IMR-90 (cell line): Measurements from ENCODE around the gene ALDH2. TPM values are rescaled to one million over a fixed set of nuclear protein-coding genes. Genes with fewer than 3 reads are reported as not detected.

Source experiments
- ATAC-seq: fragments of 200-7000 bp; cut with Tn5 transposase; 2 replicates; pipeline ENCODE4 v1.9.1; 2020; ENCODE audit warnings: low read depth, mild to moderate bottlenecking, moderate library complexity
- BruUV-seq: library from RNA; stranded (reverse); fragments of 400-500 nt; replicated peaks from 2 replicates; lab custom pipeline; 2021; lab: Mats Ljungman, UMichigan
- CTCF ChIA-PET: fragments of 300-600 bp; formaldehyde crosslinking; extraction: SDS; loops from one replicate; lab custom pipeline; 2021; ENCODE audit warnings: antibody characterized with exemption; lab: Yijun Ruan, JAX
- POLR2A ChIA-PET: fragments of 300-600 bp; sonication (Branson Sonifier 250); formaldehyde crosslinking; loops from one replicate; lab custom pipeline; 2022; ENCODE audit warnings: antibody characterized with exemption; ENCODE audit not compliant: unreplicated experiment; lab: Charles Lee
- DNase-seq: peaks from one replicate; pipeline ENCODE4 v3.0.0; 2013
- H2AFZ ChIP-seq: replicated peaks from 2 replicates; pipeline ENCODE3; 2013; ENCODE audit warnings: low read length, mild to moderate bottlenecking; ENCODE audit not compliant: poor library complexity
- H2AK5ac ChIP-seq: 2 replicates; pipeline ENCODE4 v1.6.1; 2013; ENCODE audit warnings: low read depth, low read length, inconsistent platforms
- H2AK9ac ChIP-seq: replicated peaks from 2 replicates; pipeline ENCODE3; 2013; ENCODE audit warnings: mild to moderate bottlenecking, low read depth, low read length, moderate library complexity; ENCODE audit not compliant: poor library complexity
- H2BK120ac ChIP-seq: 2 replicates; pipeline ENCODE4 v1.6.1; 2013; ENCODE audit warnings: low read depth, low read length, inconsistent platforms
- H2BK15ac ChIP-seq: 3 replicates; pipeline ENCODE4 v1.6.1; 2013; ENCODE audit warnings: low read depth, low read length, inconsistent platforms
- H2BK20ac ChIP-seq: 2 replicates; pipeline ENCODE4 v1.6.1; 2013; ENCODE audit warnings: low read depth, mild to moderate bottlenecking, inconsistent platforms, low read length, moderate library complexity
- H2BK5ac ChIP-seq: 2 replicates; pipeline ENCODE4 v1.6.1; 2013; ENCODE audit warnings: mild to moderate bottlenecking, low read depth, low read length, inconsistent platforms; ENCODE audit not compliant: poor library complexity, severe bottlenecking
- H3K14ac ChIP-seq: replicated peaks from 2 replicates; pipeline ENCODE4 v1.6.1; 2013; ENCODE audit warnings: low read depth, low read length, inconsistent platforms
- H3K18ac ChIP-seq: 2 replicates; pipeline ENCODE4 v1.6.1; 2013; ENCODE audit warnings: low read depth, low read length, control low read depth
- H3K23ac ChIP-seq: 2 replicates; pipeline ENCODE4 v1.6.1; 2013; ENCODE audit warnings: low read depth, low read length, inconsistent platforms
- H3K27ac ChIP-seq: 2 replicates; pipeline ENCODE4 v1.5.1; 2013; ENCODE audit warnings: mild to moderate bottlenecking, control low read depth, low read length; ENCODE audit not compliant: insufficient read depth
- H3K27me3 ChIP-seq: 2 replicates; pipeline ENCODE4 v1.6.1; 2013; ENCODE audit warnings: low read length; ENCODE audit not compliant: control insufficient read depth, insufficient read depth
- H3K36me3 ChIP-seq: 2 replicates; pipeline ENCODE4 v1.6.1; 2013; ENCODE audit warnings: low read length, mixed read lengths; ENCODE audit not compliant: control insufficient read depth, insufficient read depth
- H3K4ac ChIP-seq: 2 replicates; pipeline ENCODE4 v1.6.1; 2013; ENCODE audit warnings: low read depth, low read length, inconsistent platforms
- H3K4me1 ChIP-seq: 2 replicates; pipeline ENCODE4 v1.6.1; 2013; ENCODE audit warnings: low read length, mixed read lengths; ENCODE audit not compliant: control insufficient read depth, insufficient read depth
- H3K4me2 ChIP-seq: 2 replicates; pipeline ENCODE4 v1.6.1; 2013; ENCODE audit warnings: low read depth, mild to moderate bottlenecking, control low read depth, low read length, moderate library complexity
- H3K4me3 ChIP-seq: 2 replicates; pipeline ENCODE4 v1.5.1; 2013; ENCODE audit warnings: low read depth, mild to moderate bottlenecking, control low read depth, low read length, moderate library complexity; ENCODE audit not compliant: insufficient read depth
- H3K56ac ChIP-seq: 2 replicates; pipeline ENCODE4 v1.6.1; 2013; ENCODE audit warnings: low read length, inconsistent platforms; ENCODE audit not compliant: insufficient read depth; ENCODE audit errors: extremely low read depth
- H3K79me1 ChIP-seq, 2 experiments: 2 replicates each; pipeline ENCODE4 v1.6.1; 2013; ENCODE audit warnings: low read length in 2 of 2, inconsistent platforms in 1 of 2, low read depth in 1 of 2
- H3K9ac ChIP-seq: 2 replicates; pipeline ENCODE4 v1.6.1; 2013; ENCODE audit warnings: low read depth, low read length, control low read depth
- H3K9me1 ChIP-seq: 2 replicates; pipeline ENCODE4 v1.6.1; 2013; ENCODE audit warnings: low read length, inconsistent platforms; ENCODE audit not compliant: insufficient read depth
- H3K9me3 ChIP-seq: 2 replicates; pipeline ENCODE4 v1.6.1; 2013; ENCODE audit warnings: low read length; ENCODE audit not compliant: control insufficient read depth, insufficient read depth
- H4K20me1 ChIP-seq: 2 replicates; pipeline ENCODE4 v1.6.1; 2013; ENCODE audit warnings: low read length, inconsistent platforms; ENCODE audit not compliant: insufficient read depth
- H4K5ac ChIP-seq: 2 replicates; pipeline ENCODE4 v1.6.1; 2013; ENCODE audit warnings: mild to moderate bottlenecking, low read depth, low read length, control low read depth
- H4K8ac ChIP-seq, 2 experiments: 2 replicates each; pipeline ENCODE4 v1.6.1; 2013; ENCODE audit warnings: low read depth in 2 of 2, low read length in 2 of 2, control low read depth in 1 of 2, inconsistent platforms in 1 of 2
- H4K91ac ChIP-seq: 2 replicates; pipeline ENCODE4 v1.6.1; 2013; ENCODE audit warnings: low read depth, low read length, inconsistent platforms; ENCODE audit not compliant: insufficient read depth
- CEBPB ChIP-seq: IDR thresholded peaks from 2 replicates; pipeline ENCODE4 v1.6.1; 2012; ENCODE audit warnings: low read depth, low read length, improper control_type of control experiment
- CHD1 ChIP-seq: IDR thresholded peaks from 2 replicates; pipeline ENCODE4 v1.6.1; 2012; ENCODE audit warnings: low read depth, low read length, improper control_type of control experiment
- CTCF ChIP-seq: conservative IDR thresholded peaks from 2 replicates; pipeline ENCODE4 v1.5.1; 2012; ENCODE audit warnings: mild to moderate bottlenecking, low read depth, low read length, improper control_type of control experiment
- MAFK ChIP-seq: IDR thresholded peaks from 2 replicates; pipeline ENCODE4 v1.6.1; 2012; ENCODE audit warnings: low read depth, low read length, improper control_type of control experiment
- MXI1 ChIP-seq: IDR thresholded peaks from 2 replicates; pipeline ENCODE4 v1.6.1; 2012; ENCODE audit warnings: low read depth, mild to moderate bottlenecking, low read length, moderate library complexity, borderline replicate concordance
- SMC3 ChIP-seq: fragments of 150-350 bp; IDR thresholded peaks from 2 replicates; pipeline ENCODE4 v1.6.1; 2016; ENCODE audit warnings: low read depth, mild to moderate bottlenecking, antibody characterized with exemption, low read length, moderate library complexity
- USF2 ChIP-seq: fragments of 150-350 bp; IDR thresholded peaks from 2 replicates; pipeline ENCODE4 v1.6.1; 2017; ENCODE audit warnings: mild to moderate bottlenecking, antibody characterized with exemption, low read length, low read depth
- WGBS, 2 experiments: methylation state at CpG; one replicate each; pipeline versions ENCODE4 v1.1.5 to v1.1.7; 2013; ENCODE audit warnings: missing lambda C conversion rate in 2 of 2; ENCODE audit not compliant: insufficient read length in 1 of 2; ENCODE audit errors: extremely low coverage in 2 of 2; 5-methylcytosine and 5-hydroxymethylcytosine counted together
- dilution Hi-C: fragments of 300-500 bp; cut with HindIII; formaldehyde crosslinking; loops from one replicate; pipeline ENCODE4 v1.14.3; 2018; ENCODE audit warnings: low sequenced_read_pairs; ENCODE audit not compliant: unreplicated experiment
- in situ Hi-C: fragments of 300-500 bp; cut with MboI; formaldehyde crosslinking; loops from 3 replicates; pipeline ENCODE4 v1.14.3; 2019; ENCODE audit warnings: low sequenced_read_pairs, inconsistent platforms, mixed read lengths
- intact Hi-C: fragments of 100-400 bp; cut with micrococcal nuclease; formaldehyde crosslinking; loops from 2 replicates; pipeline ENCODE4 v1.10.0; 2022
- polyA plus RNA-seq, 3 experiments: library from polyadenylated mRNA; depleted of rRNA; stranded (reverse); fragments of >200 nt; gene quantifications; 2 replicates each; pipeline ENCODE4 v1.2.3, GENCODE V29; 2012; ENCODE audit warnings: low replicate concordance in 1 of 3
- total RNA-seq: library from RNA; depleted of rRNA; stranded (reverse); fragments of >200 nt; gene quantifications from 2 replicates; pipeline ENCODE4 v1.2.3, GENCODE V29; 2012

ALDH2 gene
- total and polyA plus RNA-seq, 2 of the 4 experiments (the other 2 are of a cell fraction), result 16.0 to 41.2 TPM

- H3K18ac ChIP-seq, result no peak overlapping the region
- BruUV-seq, result no TSS peak
- no peak overlapping the region for H2BK20ac ChIP-seq
- no peak for DNase-seq
- H2AK9ac ChIP-seq, result no peak overlapping the region
- POLR2A ChIA-PET, result no interaction called here
- H3K23ac ChIP-seq, result no peak overlapping the region
- dilution Hi-C loops (no loop called here), intact Hi-C loops (no loop called here), in situ Hi-C loops (no loop called here)
- no peak overlapping the region for H3K9ac ChIP-seq
- no peak overlapping the region for H3K56ac ChIP-seq
- H4K20me1 ChIP-seq, result peaks cover 16% of the 10 kb centered on the region
- H2BK120ac ChIP-seq, result no peak overlapping the region
- H3K14ac ChIP-seq, result no peak overlapping the region
- H2AK5ac ChIP-seq, result no peak overlapping the region
- ATAC-seq, result no peak
- no peak overlapping the region for H4K5ac ChIP-seq
- WGBS, 2 experiments, result no CpG with 5 or more reads among the region's 6 CpGs
- H3K36me3 ChIP-seq, result no peaks in the 10 kb centered on the region
- H3K4me2 ChIP-seq, result no peak overlapping the region
- peaks cover 6% of the 10 kb centered on the region for H3K9me1 ChIP-seq
- no peak overlapping the region for H3K4me3 ChIP-seq
- H2BK5ac ChIP-seq, result no peak overlapping the region
- H3K79me1 ChIP-seq, result peaks cover 12 to 29% of the 10 kb centered on the region in 2 experiments; a peak in 2 of 4 replicates
- no peak overlapping the region for H4K8ac ChIP-seq
- H3K4ac ChIP-seq, result no peak overlapping the region
- H4K91ac ChIP-seq, result no peak overlapping the region
- no peaks in the 10 kb centered on the region for H3K27me3 ChIP-seq
- CTCF ChIA-PET, result interaction anchor here (0.6 kb wide), 1 partner anchor 87 kb away, joined by 6 read pairs; no protein-coding TSS in a partner anchor
- H2BK15ac ChIP-seq, result no peak overlapping the region
- H3K4me1 ChIP-seq, result peaks cover 5% of the 10 kb centered on the region
- no peaks in the 10 kb centered on the region for H3K9me3 ChIP-seq
- no peak overlapping the region for H3K27ac ChIP-seq
- H2AFZ ChIP-seq, result no peak overlapping the region
- TF ChIP-seq CEBPB (no peak), SMC3 (no peak), MAFK (no peak), USF2 (no peak), MXI1 (no peak), CTCF (no peak), CHD1 (no peak)
Observed at GRCh38 chr12:111764120-111764821, 2.5 kb upstream of the ALDH2 start.
